HG02973 (cell line): Measurements from ENCODE around the gene EPG5.
"Not testable (repeated sequence)": the region's sequence is repeated elsewhere in the genome, so short reads cannot be mapped to it uniquely, and the experiment has no call there.

Experiments
- ATAC-seq: cut with Tn5 transposase; IDR thresholded peaks from one replicate; pipeline ENCODE4 v1.9.1; 2021; ENCODE audit warnings: moderate library complexity; ENCODE audit not compliant: unreplicated experiment

Gene EPG5

GRCh38 chr18:45870419-45870818 is 96.7 kb downstream of the EPG5 start:
- no peak for ATAC-seq

GRCh38 chr18:45865466-45865865 is 101.7 kb downstream of the EPG5 start:
- no peak for ATAC-seq

- ATAC-seq, result no peak
Measured at GRCh38 chr18:45864081-45864480, 103.0 kb downstream of the EPG5 start.

GRCh38 chr18:45863469-45863868 is 103.7 kb downstream of the EPG5 start:
- no peak for ATAC-seq

GRCh38 chr18:45861926-45862325 is 105.2 kb downstream of the EPG5 start:
- no peak for ATAC-seq

GRCh38 chr18:45860971-45861370 is 106.2 kb downstream of the EPG5 start:
- no peak for ATAC-seq

- ATAC-seq, result no peak
Measured at GRCh38 chr18:45860492-45860891, 106.6 kb downstream of the EPG5 start.

GRCh38 chr18:45859334-45859733 is 107.8 kb downstream of the EPG5 start:
- ATAC-seq, result no peak

GRCh38 chr18:45856531-45856930 is 110.6 kb downstream of the EPG5 start:
- ATAC-seq, result no peak

- ATAC-seq, result no peak
Measured at GRCh38 chr18:45854036-45854586, 113.0 kb downstream of the EPG5 start.

GRCh38 chr18:45852631-45853030 is 114.5 kb downstream of the EPG5 start:
- no peak for ATAC-seq

- ATAC-seq, result no peak
Measured at GRCh38 chr18:45851161-45851925, 115.8 kb downstream of the EPG5 start.

GRCh38 chr18:45850021-45850420 is 117.1 kb downstream of the EPG5 start:
- no peak for ATAC-seq

GRCh38 chr18:45849529-45849928 is 117.6 kb downstream of the EPG5 start:
- no peak for ATAC-seq

GRCh38 chr18:45848643-45849042 is 118.5 kb downstream of the EPG5 start:
- not testable (repeated sequence) for ATAC-seq

GRCh38 chr18:45847119-45847518 is 120.0 kb downstream of the EPG5 start:
- ATAC-seq, result no peak

GRCh38 chr18:45845410-45845809 is 121.7 kb downstream of the EPG5 start:
- ATAC-seq, result no peak

GRCh38 chr18:45844938-45845337 is 122.2 kb downstream of the EPG5 start:
- ATAC-seq, result no peak

GRCh38 chr18:45843019-45843418 is 124.1 kb downstream of the EPG5 start:
- no peak for ATAC-seq

- ATAC-seq, result no peak
Measured at GRCh38 chr18:45841765-45842442, 125.2 kb downstream of the EPG5 start.

GRCh38 chr18:45841060-45841764 is 125.9 kb downstream of the EPG5 start:
- no peak for ATAC-seq
